ENCODE data around the gene EPHA3. TPM values are rescaled to one million over a fixed set of nuclear protein-coding genes. Genes with fewer than 3 reads are reported as not detected.

The EPHA3 gene
- total and polyA plus RNA-seq, 2 donors from 2014 or later = 0.19 to 6.5 TPM

- no peaks in the 10 kb centered on the region for H3K9me3 ChIP-seq (ENCODE audit: control insufficient read depth in 2 of 3, insufficient read depth in 1 of 3, low read length in 3 of 3)
- H3K4me3 ChIP-seq (ENCODE audit: low read length in 3 of 3) = no peak overlapping the region
- FAIRE-seq (no peak), DNase-seq (no peak)
- H3K36me3 ChIP-seq (ENCODE audit: control insufficient read depth in 2 of 3, insufficient read depth in 3 of 3, low read length in 3 of 3) = no peaks in the 10 kb centered on the region
- H3K4me1 ChIP-seq (ENCODE audit: control insufficient read depth in 2 of 3, insufficient read depth in 2 of 3, low read depth in 1 of 3, low read length in 3 of 3) = no peaks in the 10 kb centered on the region
- H3K9ac ChIP-seq (ENCODE audit: low read length in 3 of 3) = no peak overlapping the region
- H3K27me3 ChIP-seq (ENCODE audit: control insufficient read depth, insufficient read depth, low read length) = no peaks in the 10 kb centered on the region
- no peak for TF ChIP-seq CTCF (IDR thresholded peaks at IDR 0.05; ENCODE audit: borderline replicate concordance, extremely low read depth, insufficient read depth)
- H3K27ac ChIP-seq (ENCODE audit: low read depth in 2 of 2, low read length in 2 of 2) = no peak overlapping the region
- intact Hi-C loops (cut with DNase I) = no loop called here
Measured at GRCh38 chr3:89311581-89311980, 204.2 kb downstream of the EPHA3 start.

- H3K27me3 ChIP-seq (ENCODE audit: control insufficient read depth, insufficient read depth, low read length) = no peaks in the 10 kb centered on the region
- TF ChIP-seq CTCF (IDR thresholded peaks at IDR 0.05; ENCODE audit: borderline replicate concordance, extremely low read depth, insufficient read depth) = no peak
- no peak for FAIRE-seq
- DNase-seq = no peak
- no peaks in the 10 kb centered on the region for H3K9me3 ChIP-seq (ENCODE audit: control insufficient read depth in 2 of 3, insufficient read depth in 1 of 3, low read length in 3 of 3)
- intact Hi-C loops (cut with DNase I) = no loop called here
- no peak overlapping the region for H3K4me3 ChIP-seq (ENCODE audit: low read length in 3 of 3)
- H3K36me3 ChIP-seq (ENCODE audit: control insufficient read depth in 2 of 3, insufficient read depth in 3 of 3, low read length in 3 of 3) = no peaks in the 10 kb centered on the region
- no peak overlapping the region for H3K9ac ChIP-seq (ENCODE audit: low read length in 3 of 3)
- no peaks in the 10 kb centered on the region for H3K4me1 ChIP-seq (ENCODE audit: control insufficient read depth in 2 of 3, insufficient read depth in 2 of 3, low read depth in 1 of 3, low read length in 3 of 3)
- H3K27ac ChIP-seq (ENCODE audit: low read depth in 2 of 2, low read length in 2 of 2) = no peak overlapping the region
Measured at GRCh38 chr3:89312141-89312540, 204.7 kb downstream of the EPHA3 start.

GRCh38 chr3:89314454-89315098, 207.2 kb downstream of the EPHA3 start:
- Histone ChIP-seq H3K4me1 (ENCODE audit: control insufficient read depth in 2 of 3, insufficient read depth in 2 of 3, low read depth in 1 of 3, low read length in 3 of 3) (no peaks in the 10 kb centered on the region), H3K27ac (ENCODE audit: low read depth in 2 of 2, low read length in 2 of 2) (no peak overlapping the region), H3K9ac (ENCODE audit: low read length in 3 of 3) (no peak overlapping the region), H3K4me3 (ENCODE audit: low read length in 3 of 3) (no peak overlapping the region), H3K9me3 (ENCODE audit: control insufficient read depth in 2 of 3, insufficient read depth in 1 of 3, low read length in 3 of 3) (no peaks in the 10 kb centered on the region), H3K27me3 (ENCODE audit: control insufficient read depth, insufficient read depth, low read length) (no peaks in the 10 kb centered on the region), H3K36me3 (ENCODE audit: control insufficient read depth in 2 of 3, insufficient read depth in 3 of 3, low read length in 3 of 3) (no peaks in the 10 kb centered on the region)
- FAIRE-seq = no peak
- intact Hi-C loops (cut with DNase I) = no loop called here
- peak in 2 of 5 donors; percentile 51 to 58 for DNase-seq
- no peak for TF ChIP-seq CTCF (IDR thresholded peaks at IDR 0.05; ENCODE audit: borderline replicate concordance, extremely low read depth, insufficient read depth)

All from kidney (tissue), 14 donors.